Activated CD4-positive, alpha-beta T cell treated with anti-CD3 and anti-CD28 coated beads, Interleukin-2, amount 50 U/mL, for 4 hours (primary cell): ENCODE data around the gene OBI1.

Experiments
- DNase-seq, 2 experiments: peaks; one replicate each; pipeline ENCODE4 v3.0.0-alpha.2; 2020

Gene OBI1

DNA sequence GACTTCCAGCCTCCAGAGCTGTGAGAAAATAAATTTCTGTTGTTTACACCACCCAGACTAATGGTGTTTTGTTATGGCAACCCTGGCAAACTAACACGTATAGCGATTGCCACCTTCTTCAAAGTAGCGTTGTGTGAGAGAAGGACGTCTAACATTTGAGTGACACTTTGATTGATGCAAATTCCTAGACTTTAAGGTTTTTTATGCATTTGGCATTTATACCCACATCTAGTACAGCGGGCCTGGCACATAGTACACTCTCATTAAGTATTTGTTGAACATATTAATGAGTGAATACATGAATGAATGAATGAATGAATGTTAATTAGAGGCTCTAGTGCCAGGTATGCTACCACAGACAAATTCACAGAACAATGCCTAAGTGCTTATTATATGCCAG lies 92.3 kb downstream of the OBI1 start:
- no peak for DNase-seq
